Endothelial cell (in vitro differentiated cells): Measurements from ENCODE around the gene FAM20C. TPM values are rescaled to one million over a fixed set of nuclear protein-coding genes. Genes with fewer than 3 reads are reported as not detected.
"Not testable (repeated sequence)": the region's sequence is repeated elsewhere in the genome, so short reads cannot be mapped to it uniquely, and the experiment has no call there.

Source experiments
- DNase-seq: peaks from one replicate; pipeline ENCODE4 v3.0.0; 2021; ENCODE audit warnings: low spot score
- H3K27ac Mint-ChIP-seq: one replicate; pipeline ENCODE4 v1.8.0; 2021; ENCODE audit warnings: mixed read lengths, inconsistent platforms; ENCODE audit not compliant: unreplicated experiment
- H3K27me3 Mint-ChIP-seq: one replicate; pipeline ENCODE4 v1.8.0; 2021; ENCODE audit warnings: mild to moderate bottlenecking, moderate library complexity, mixed read lengths, inconsistent platforms; ENCODE audit not compliant: unreplicated experiment
- H3K36me3 Mint-ChIP-seq: one replicate; pipeline ENCODE4 v1.8.0; 2021; ENCODE audit warnings: mild to moderate bottlenecking, low read depth, mixed read lengths, inconsistent platforms; ENCODE audit not compliant: unreplicated experiment
- H3K4me1 Mint-ChIP-seq: one replicate; pipeline ENCODE4 v1.8.0; 2021; ENCODE audit warnings: mild to moderate bottlenecking, mixed read lengths, inconsistent platforms; ENCODE audit not compliant: unreplicated experiment
- H3K4me3 Mint-ChIP-seq: one replicate; pipeline ENCODE4 v1.8.0; 2021; ENCODE audit warnings: mild to moderate bottlenecking, mixed read lengths, inconsistent platforms; ENCODE audit not compliant: unreplicated experiment
- H3K9me3 Mint-ChIP-seq: one replicate; pipeline ENCODE4 v1.8.0; 2021; ENCODE audit warnings: mixed read lengths, inconsistent platforms; ENCODE audit not compliant: unreplicated experiment
- CTCF ChIP-seq: fragments of 200-600 bp; sonication (generic); IDR thresholded peaks from one replicate; pipeline ENCODE4 v1.5.0; 2021; ENCODE audit warnings: antibody characterized with exemption; ENCODE audit not compliant: unreplicated experiment
- total RNA-seq: library from RNA; stranded (reverse); fragmentation: NEBNext Ultra II Directional; extraction: Animal tissue kit (Norgen Biotek cat#: 25700); gene quantifications from one replicate; pipeline ENCODE4 v1.2.1, GENCODE V29; 2021; ENCODE audit not compliant: unreplicated experiment

FAM20C gene
- total RNA-seq, 1 donor from 2014 or later, result 3.1 TPM

DNA sequence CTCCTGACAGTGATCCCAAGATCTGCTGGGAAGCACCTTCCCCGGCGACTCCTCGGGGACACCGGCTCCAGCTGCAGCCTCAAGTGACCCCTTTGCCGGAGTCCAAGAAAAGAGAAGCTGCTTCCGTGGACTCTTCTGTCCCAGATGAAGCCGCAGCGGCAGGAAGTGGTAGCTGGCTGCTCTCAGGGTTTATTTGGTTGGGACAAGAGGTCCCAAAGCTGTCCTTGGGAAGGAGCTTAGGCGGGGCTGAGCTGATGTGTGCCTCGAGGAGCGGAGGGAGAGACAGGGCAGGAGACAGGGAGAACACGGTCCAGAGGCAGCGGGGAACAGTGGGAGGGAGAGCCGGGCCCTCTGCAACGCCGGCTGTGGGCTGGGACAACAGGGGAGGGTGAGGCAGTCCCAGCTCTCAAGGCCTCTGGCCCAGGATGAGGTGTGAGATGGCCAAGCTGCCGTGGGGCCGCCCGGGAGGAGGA lies 13.1 kb upstream of the FAM20C start:
- no peak for TF ChIP-seq CTCF
- Mint-ChIP-seq H3K27ac (no peak overlapping the region), H3K36me3 (no peaks in the 10 kb centered on the region), H3K4me3 (no peak overlapping the region), H3K4me1 (no peaks in the 10 kb centered on the region), H3K9me3 (no peaks in the 10 kb centered on the region), H3K27me3 (peaks cover 8% of the 10 kb centered on the region)
- DNase-seq, result no peak

DNA sequence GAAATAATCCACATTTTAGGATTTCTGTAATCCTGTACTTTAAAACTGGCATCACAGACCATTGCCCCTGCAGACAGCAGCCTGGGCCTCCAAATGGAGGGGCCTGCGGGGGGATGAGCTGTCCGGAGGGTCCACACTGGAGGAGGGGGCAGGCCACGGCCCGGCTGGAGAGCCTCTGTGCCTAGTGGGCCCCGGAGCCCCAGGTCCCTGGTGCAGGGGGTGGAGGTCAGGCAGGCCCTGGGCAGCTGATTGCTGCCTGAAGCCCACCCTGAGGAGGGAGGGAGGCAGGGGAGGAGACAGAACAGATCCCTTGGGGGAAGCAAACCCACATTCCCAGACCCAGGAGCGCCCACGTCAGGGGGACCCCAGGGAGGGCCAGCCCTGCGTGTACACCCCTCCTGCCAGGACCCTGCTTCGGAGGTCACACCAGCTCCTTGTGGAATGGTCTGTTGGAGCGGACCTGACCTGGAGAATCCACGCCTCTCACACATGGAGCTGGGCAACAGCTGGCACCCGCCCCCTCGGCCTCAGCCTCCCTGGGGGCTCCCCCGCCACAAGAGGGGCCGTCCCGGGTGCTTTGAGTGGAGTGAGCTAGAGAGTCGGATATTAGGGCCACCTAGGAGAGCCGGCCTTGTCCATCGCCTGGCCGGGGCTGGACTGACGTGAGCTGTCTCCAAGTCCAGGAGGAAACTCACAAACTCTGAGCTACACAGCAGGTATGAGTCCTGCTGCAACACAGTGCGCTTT lies 12.2 kb upstream of the FAM20C start:
- Mint-ChIP-seq H3K4me3 (no peak overlapping the region), H3K9me3 (no peaks in the 10 kb centered on the region), H3K36me3 (no peaks in the 10 kb centered on the region), H3K27ac (no peak overlapping the region), H3K27me3 (peaks cover 8% of the 10 kb centered on the region), H3K4me1 (no peaks in the 10 kb centered on the region)
- DNase-seq, result no peak
- TF ChIP-seq CTCF, result no peak

- Mint-ChIP-seq H3K4me1 (no peaks in the 10 kb centered on the region), H3K9me3 (no peaks in the 10 kb centered on the region), H3K36me3 (no peaks in the 10 kb centered on the region), H3K4me3 (no peak overlapping the region), H3K27me3 (peaks cover 9% of the 10 kb centered on the region), H3K27ac (no peak overlapping the region)
- no peak for DNase-seq
- TF ChIP-seq CTCF, result no peak
These were observed 10.6 kb upstream of the FAM20C start for GRCh38 chr7:181738-182137.

DNA sequence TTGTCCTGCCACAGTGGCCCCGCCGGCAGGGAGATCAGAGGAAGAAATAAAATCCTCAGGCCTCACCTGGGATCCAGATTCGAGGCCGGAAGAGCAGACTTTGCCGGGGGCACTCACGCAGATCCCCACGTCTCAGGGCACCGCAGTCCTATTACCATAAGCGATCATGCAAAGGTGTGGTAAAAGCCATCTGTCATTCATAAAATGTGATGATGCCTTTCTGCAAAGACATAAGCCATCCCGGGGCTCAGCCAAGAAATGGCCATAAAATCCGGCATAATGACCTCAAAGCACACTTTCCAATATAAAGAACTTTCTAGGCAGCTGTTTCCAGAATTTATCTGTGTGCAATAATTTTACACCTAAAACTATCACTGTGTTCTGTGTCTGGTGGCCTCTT lies 9.9 kb upstream of the FAM20C start:
- not testable (repeated sequence) for H3K4me1 Mint-ChIP-seq, H3K27me3 Mint-ChIP-seq, H3K27ac Mint-ChIP-seq, DNase-seq, H3K36me3 Mint-ChIP-seq, H3K9me3 Mint-ChIP-seq, H3K4me3 Mint-ChIP-seq

DNA sequence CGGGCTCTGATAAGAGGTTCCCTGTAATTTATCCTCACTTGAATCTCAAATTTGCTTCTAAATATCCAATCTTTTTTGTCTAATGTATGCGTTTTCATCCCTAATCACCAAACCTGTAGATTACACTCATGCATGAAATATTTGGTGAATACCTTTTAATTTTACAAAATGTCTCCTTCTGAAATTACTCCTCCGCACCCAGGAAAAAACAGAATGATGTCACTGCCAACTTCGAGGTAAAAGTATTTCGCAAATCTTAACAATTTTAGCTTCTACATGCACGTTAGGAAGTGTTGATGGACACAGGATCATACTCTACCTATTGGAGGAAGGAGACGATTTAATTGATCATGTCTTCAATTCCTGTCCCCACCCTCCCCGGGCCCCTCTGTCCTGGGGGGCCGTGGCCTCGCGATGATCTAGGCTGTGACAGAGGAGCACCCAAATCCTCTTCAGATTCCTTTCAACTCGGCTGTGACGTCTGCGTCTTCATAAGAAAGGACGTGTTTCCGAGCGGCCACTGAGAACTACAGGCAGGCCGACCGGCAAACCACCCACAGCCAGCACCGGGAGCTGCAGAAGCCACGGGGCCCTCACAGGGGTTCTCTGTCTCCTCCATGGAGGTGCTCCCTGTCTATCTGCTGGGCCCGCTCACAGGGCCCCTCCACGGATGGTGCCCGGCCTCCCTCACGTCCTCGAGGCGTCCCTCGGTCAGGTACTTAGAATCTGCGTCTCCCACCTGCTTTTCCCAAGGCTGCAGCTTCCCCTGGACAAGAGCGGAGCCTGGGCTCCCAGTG lies 8.7 kb upstream of the FAM20C start:
- Mint-ChIP-seq H3K4me3 (no peak overlapping the region), H3K36me3 (no peaks in the 10 kb centered on the region), H3K27me3 (peaks cover 13% of the 10 kb centered on the region), H3K9me3 (no peaks in the 10 kb centered on the region), H3K4me1 (no peaks in the 10 kb centered on the region), H3K27ac (no peak overlapping the region)
- no peak for DNase-seq
- no peak for TF ChIP-seq CTCF
